Mesodermal cell (in vitro differentiated cells): Measurements from ENCODE around the gene CCDC73.

Experiments
- H3K27ac ChIP-seq: 2 replicates; pipeline ENCODE4 v1.7.0; 2013; ENCODE audit warnings: mild to moderate bottlenecking, low read depth, low read length, moderate library complexity; ENCODE audit not compliant: severe bottlenecking
- H3K36me3 ChIP-seq: 2 replicates; pipeline ENCODE4 v1.7.1; 2013; ENCODE audit warnings: mild to moderate bottlenecking, low read length, moderate library complexity; ENCODE audit not compliant: control insufficient read depth, insufficient read depth
- H3K4me1 ChIP-seq: one replicate; pipeline ENCODE4 v1.7.1; 2013; ENCODE audit warnings: mild to moderate bottlenecking, low read length; ENCODE audit not compliant: insufficient read depth, control insufficient read depth, poor library complexity, severe bottlenecking
- H3K4me3 ChIP-seq: 2 replicates; pipeline ENCODE4 v1.7.0; 2013; ENCODE audit warnings: low read length, control low read depth, mild to moderate bottlenecking; ENCODE audit not compliant: insufficient read depth, poor library complexity, severe bottlenecking; ENCODE audit errors: extremely low read depth
- H3K9me3 ChIP-seq: 2 replicates; pipeline ENCODE4 v1.7.1; 2013; ENCODE audit warnings: mild to moderate bottlenecking, low read length, moderate library complexity; ENCODE audit not compliant: control insufficient read depth
- whole genome bisulfite sequencing, 2 experiments: methylation state at CpG; one replicate each; pipeline ENCODE4 v1.1.5; 2013; ENCODE audit warnings: missing lambda C conversion rate in 2 of 2; ENCODE audit not compliant: insufficient coverage in 2 of 2; 5-methylcytosine and 5-hydroxymethylcytosine counted together

The CCDC73 gene

DNA sequence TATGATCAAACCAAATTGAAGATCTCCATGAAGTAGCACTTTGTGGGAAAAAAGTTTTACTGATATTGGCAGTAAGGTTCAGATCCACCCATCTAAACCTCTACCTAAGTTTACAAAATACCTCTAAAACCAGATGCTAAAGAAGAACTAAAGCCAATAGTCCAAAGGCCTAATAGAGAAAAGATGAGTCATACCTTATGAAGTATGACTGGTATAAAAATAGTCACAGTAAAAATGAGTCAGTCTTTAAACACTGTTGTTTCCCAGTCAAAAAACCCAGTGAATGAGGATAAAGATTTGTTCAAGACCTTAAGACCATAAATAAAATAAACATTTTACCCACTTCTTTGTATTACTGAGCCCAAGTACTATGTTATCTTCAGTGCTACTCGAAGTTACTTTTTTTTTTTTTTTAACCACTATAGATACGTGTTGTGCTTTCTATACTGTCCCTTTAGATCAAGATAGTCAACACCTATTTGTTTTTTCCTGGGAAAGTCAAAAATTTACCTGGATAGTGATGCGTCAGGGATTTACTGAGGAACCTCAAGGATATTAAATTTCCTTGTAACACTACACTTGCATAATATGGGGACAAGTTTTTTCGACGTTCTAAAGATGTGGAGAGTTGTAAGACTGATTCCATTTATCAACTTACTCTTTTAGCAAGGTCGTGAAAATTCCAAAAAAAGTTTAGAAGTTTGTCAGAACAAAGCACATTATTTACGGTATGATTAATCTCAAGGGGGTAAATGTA, 87.3 kb downstream of the CCDC73 start:
- Histone ChIP-seq H3K4me1 (no peaks in the 10 kb centered on the region), H3K9me3 (peaks cover 13% of the 10 kb centered on the region), H3K4me3 (no peak overlapping the region), H3K27ac (no peak overlapping the region), H3K36me3 (no peaks in the 10 kb centered on the region)
- 94 to 100% methylated on average over 1 to 2 of the region's 7 CpGs for WGBS, 2 experiments

GRCh38 chr11:32705309-32706033, 89.0 kb downstream of the CCDC73 start:
- Histone ChIP-seq H3K36me3 (no peaks in the 10 kb centered on the region), H3K9me3 (peaks cover 13% of the 10 kb centered on the region), H3K4me1 (no peaks in the 10 kb centered on the region), H3K4me3 (no peak overlapping the region), H3K27ac (no peak overlapping the region)
- WGBS, 2 experiments, result 93 to 96% methylated on average over 10 to 11 of the region's 12 CpGs

DNA sequence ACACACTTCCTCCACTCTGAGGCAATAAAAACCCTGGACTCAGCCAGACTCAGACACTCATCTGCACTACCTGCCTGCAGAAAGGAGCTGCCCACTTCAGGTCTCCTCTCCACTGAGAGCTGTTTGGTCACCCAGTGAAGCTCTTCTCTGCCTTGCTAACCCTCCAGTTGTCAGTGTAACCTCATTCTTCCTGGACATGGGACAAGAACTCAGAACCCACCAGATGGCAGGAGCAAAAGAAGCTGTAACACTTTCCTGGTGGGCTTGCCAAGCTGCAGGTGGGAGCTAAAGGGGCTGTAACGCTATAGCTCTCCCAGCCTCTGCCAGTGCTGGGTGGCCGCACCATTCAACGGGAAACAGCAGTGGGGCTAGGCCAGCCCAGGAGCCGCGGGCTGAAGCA, 89.7 kb downstream of the CCDC73 start:
- Histone ChIP-seq H3K9me3 (peaks cover 13% of the 10 kb centered on the region), H3K4me1 (no peaks in the 10 kb centered on the region), H3K36me3 (no peaks in the 10 kb centered on the region), H3K27ac (no peak overlapping the region), H3K4me3 (no peak overlapping the region)
- 82 to 100% methylated on average over 2 to 3 of the region's 5 CpGs for WGBS, 2 experiments

DNA sequence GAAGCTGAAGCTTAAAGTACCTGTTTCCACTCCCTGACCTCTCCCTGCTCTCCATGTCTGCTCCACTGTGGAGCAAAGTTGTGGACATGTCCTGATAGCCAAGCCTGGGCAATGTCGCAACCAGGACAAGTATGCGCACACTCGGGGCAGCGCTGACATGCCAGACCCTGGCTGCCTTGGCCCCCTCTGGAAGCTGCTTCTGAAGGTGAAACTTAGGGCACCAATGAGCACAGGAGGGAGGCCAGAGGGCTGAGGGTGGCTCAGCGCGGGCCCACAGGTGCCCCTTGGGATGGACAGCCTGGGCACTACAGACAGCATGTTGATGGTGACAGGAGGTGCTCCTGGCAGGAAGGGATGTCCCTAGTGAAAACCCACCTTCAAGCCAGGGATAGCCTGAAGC, 90.2 kb downstream of the CCDC73 start:
- WGBS, 2 experiments, result 91 to 97% methylated on average over 6 of the region's 6 CpGs
- no peak overlapping the region for H3K27ac ChIP-seq

DNA sequence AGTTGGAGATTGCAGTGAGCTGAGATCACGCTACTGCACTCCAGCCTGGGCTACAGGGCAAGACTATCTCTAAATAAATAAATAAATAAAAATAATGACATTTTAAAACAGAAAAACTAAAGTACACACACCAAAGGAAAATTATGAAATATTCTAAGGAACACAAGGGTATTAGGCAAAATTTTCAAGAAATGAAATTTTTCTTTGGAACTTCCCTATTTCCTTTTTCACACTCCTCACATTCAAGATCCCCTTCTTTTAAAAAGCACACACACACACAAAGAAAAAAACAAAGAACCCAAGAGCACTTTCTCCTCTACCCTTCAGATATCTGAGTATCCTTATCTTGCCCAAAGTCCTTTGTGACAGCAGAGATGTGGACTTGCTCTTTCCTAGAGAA, 92.8 kb downstream of the CCDC73 start:
- no CpG with 5 or more reads among the region's 1 CpG for WGBS, 2 experiments
- H3K4me1 ChIP-seq, result no peaks in the 10 kb centered on the region

More for the DNA sequence above, 90.2 kb downstream of the CCDC73 start:
- Histone ChIP-seq H3K9me3 (peaks cover 13% of the 10 kb centered on the region), H3K36me3 (no peaks in the 10 kb centered on the region), H3K4me3 (no peak overlapping the region), H3K4me1 (no peaks in the 10 kb centered on the region)

GRCh38 chr11:32698579-32698978, 95.9 kb downstream of the CCDC73 start:
- Histone ChIP-seq H3K36me3 (no peaks in the 10 kb centered on the region), H3K27ac (no peak overlapping the region), H3K9me3 (no peaks in the 10 kb centered on the region), H3K4me1 (no peaks in the 10 kb centered on the region), H3K4me3 (no peak overlapping the region)
- WGBS, 2 experiments, result no CpG with 5 or more reads among the region's 2 CpGs

More for the DNA sequence above, 92.8 kb downstream of the CCDC73 start:
- Histone ChIP-seq H3K9me3 (peaks cover 13% of the 10 kb centered on the region), H3K4me3 (no peak overlapping the region), H3K27ac (no peak overlapping the region), H3K36me3 (no peaks in the 10 kb centered on the region)

DNA sequence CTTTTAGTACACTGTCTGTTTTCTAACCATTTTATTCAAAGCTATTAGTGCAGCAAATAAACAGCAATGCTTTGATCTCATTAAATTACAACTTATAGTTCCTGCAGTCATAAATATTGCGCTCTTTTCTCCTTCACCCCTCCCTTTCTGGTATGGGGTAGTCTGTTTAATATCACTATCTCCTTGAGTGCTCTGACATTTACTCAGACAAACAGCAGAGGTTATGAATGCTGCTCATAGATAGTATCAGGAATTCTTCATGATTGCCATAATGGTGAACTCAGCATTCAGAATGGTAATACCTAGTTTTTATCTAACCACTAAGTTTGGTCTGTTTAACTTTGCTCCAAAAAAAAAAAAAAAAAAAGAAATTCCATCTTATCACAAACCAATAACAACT, 123.4 kb downstream of the CCDC73 start:
- Histone ChIP-seq H3K4me3 (no peak overlapping the region), H3K36me3 (no peaks in the 10 kb centered on the region), H3K9me3 (no peaks in the 10 kb centered on the region), H3K27ac (no peak overlapping the region), H3K4me1 (no peaks in the 10 kb centered on the region)
- no CpG with 5 or more reads among the region's 1 CpG for WGBS, 2 experiments

GRCh38 chr11:32659672-32660071, 134.8 kb downstream of the CCDC73 start:
- Histone ChIP-seq H3K36me3 (no peaks in the 10 kb centered on the region), H3K4me1 (no peaks in the 10 kb centered on the region), H3K9me3 (no peaks in the 10 kb centered on the region), H3K27ac (no peak overlapping the region), H3K4me3 (no peak overlapping the region)
- WGBS, 2 experiments, result 100% methylated on average over 1 of the region's 2 CpGs; no CpG with 5 or more reads in 1 of the 2 experiments

DNA sequence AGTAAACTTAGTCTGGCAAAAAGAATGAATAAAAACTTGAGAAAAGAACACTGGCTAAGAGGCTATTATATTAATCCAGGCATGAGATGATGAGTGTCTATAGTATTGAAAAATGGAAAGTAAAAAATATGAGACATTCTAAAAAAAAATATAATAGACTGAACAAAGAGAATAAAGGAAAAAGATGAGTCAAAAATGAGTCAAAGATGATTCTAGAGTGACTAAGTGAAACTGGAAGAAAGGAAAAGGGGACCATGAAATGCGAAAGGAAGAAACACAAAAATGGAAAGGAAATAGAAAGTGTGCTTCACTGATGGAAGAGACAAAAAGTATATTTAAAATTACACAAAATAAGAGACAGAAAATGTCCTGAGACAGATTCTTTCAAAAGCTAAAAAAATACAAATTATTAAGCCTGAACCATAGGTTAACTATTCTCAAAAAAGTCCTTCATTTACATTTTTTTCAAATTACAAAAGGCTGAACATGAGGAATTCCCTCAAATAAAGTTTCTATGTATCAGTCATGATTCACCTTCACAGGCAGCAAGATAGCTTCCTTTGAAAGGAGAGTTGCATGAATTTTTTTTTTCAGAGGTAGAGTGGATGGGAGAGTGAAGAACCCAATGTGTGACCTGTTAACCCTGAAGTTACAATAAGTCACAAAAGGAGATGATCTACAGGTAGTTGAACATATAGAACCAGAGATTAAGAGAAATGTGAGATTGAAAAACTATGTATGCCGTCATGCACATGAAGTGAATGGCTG, 135.6 kb downstream of the CCDC73 start:
- no peaks in the 10 kb centered on the region for H3K9me3 ChIP-seq
- no peaks in the 10 kb centered on the region for H3K4me1 ChIP-seq
- no peak overlapping the region for H3K4me3 ChIP-seq
- WGBS, 2 experiments, result 100% methylated on average over 1 of the region's 2 CpGs; no CpG with 5 or more reads in 1 of the 2 experiments
- no peaks in the 10 kb centered on the region for H3K36me3 ChIP-seq
- H3K27ac ChIP-seq, result no peak overlapping the region

- H3K27ac ChIP-seq, result no peak overlapping the region
- H3K4me1 ChIP-seq, result no peaks in the 10 kb centered on the region
- H3K36me3 ChIP-seq, result no peaks in the 10 kb centered on the region
- H3K4me3 ChIP-seq, result no peak overlapping the region
- H3K9me3 ChIP-seq, result no peaks in the 10 kb centered on the region
- no CpG with 5 or more reads among the region's 1 CpG for WGBS, 2 experiments
Measured at GRCh38 chr11:32643526-32643925, 150.9 kb downstream of the CCDC73 start.
